Measurements from ENCODE around the gene C16orf92. TPM values are rescaled to one million over a fixed set of nuclear protein-coding genes. Genes with fewer than 3 reads are reported as not detected.
A peak's percentile ranks its signal among the peaks of the same experiment; 100 is the strongest.

Gene C16orf92
- total RNA-seq, 2 donors from 2014 or later, result not detected

DNA sequence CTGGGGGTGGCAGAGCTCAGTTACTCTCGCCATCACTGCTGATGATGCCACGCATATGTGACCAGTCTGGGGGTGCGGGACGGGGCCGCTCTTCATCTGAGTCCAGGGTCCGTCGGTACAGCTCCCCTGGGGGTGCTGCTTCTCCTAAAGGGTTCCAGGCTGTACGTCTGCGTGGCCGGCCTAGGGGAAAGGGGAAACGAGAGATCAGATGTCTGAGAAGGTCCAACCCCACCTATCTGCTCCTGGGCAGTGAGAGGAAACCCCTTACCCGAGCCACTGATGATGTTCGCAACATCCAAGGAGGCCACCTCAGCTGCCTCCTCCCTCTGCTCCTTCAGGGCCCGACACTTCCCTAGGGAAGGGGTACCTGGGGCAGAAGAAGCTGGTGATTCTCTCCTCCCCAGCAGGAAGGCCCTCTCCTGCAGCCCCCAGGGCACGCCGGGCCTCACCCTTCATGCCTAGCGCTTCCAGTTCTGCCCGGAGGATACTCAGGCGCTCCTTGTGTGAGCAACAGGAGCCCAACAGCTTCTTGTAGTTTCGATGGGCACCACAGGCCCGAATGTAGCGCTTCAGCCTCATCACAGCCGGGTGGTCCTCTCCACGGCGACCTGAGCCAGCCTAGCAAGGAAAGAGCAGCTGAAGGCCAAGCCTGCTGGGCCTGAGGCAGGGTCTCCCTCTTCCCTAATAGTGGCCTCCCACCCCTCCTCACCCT lies 29.7 kb upstream of the C16orf92 start:
- Mint-ChIP-seq H3K4me3 (peak overlapping the region in 1 of 2 donors; percentile 97), H3K27me3 (ENCODE audit: low read depth) (no peaks in the 10 kb centered on the region), H3K27ac (no peak overlapping the region), H3K4me1 (ENCODE audit: low read depth) (peaks cover 20% of the 10 kb centered on the region), H3K9me3 (no peaks in the 10 kb centered on the region), H3K36me3 (ENCODE audit: insufficient read depth in 2 of 2) (peaks cover 1 to 4% of the 10 kb centered on the region in 2 donors)
- no peak for ATAC-seq (replicated peaks in 1 of 2)
- no peak for DNase-seq

- H3K9me3 Mint-ChIP-seq, result no peaks in the 10 kb centered on the region
- H3K36me3 Mint-ChIP-seq (ENCODE audit: insufficient read depth in 2 of 2), result peaks cover 1 to 4% of the 10 kb centered on the region in 2 donors
- no peaks in the 10 kb centered on the region for H3K27me3 Mint-ChIP-seq (ENCODE audit: low read depth)
- ATAC-seq (replicated peaks in 1 of 2) (no peak), DNase-seq (no peak)
- H3K4me3 Mint-ChIP-seq, result peak overlapping the region; percentile 97 to 98
- peaks cover 20% of the 10 kb centered on the region for H3K4me1 Mint-ChIP-seq (ENCODE audit: low read depth)
- peak overlapping the region; percentile 92 for H3K27ac Mint-ChIP-seq
Measured at GRCh38 chr16:29993903-29994599, 28.9 kb upstream of the C16orf92 start.

DNA sequence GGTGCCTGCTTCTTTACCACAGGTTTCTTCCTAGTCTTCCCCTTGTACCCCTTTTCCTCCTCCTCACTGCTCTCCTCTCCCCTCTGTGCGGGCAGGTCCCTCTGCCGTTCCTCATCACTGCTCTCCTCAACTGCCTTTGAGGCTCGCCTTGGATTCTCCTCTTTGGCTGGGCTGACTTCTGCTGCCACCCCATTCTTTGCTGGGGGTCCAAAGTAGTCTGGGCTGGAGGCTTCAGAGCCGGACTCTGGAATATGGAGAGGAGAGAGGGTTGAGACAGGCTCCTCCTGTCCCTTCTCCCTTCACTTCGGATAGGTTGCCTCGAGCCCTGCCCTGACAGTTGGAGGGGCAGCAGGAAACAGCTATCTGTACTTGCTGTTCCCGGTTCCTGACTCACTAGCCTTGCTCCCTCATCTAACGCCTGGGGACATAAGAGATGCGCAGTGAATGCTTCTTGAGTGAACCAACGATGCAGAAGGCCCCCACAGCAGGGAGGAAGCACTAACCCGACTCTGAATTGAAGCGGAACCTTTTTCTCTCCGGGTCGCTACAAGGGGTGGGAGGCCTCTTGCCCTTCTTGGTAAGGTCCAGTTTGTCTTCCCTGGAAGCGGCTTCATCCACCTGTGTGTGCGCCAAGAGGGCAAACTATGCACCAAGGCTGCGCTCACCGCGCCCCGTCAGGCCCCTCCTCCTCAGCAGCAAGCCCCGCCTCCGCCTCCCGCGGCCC lies 28.2 kb upstream of the C16orf92 start:
- peak in 1 of 2 donors; percentile 80 for DNase-seq
- Mint-ChIP-seq H3K27ac (peak overlapping the region; percentile 92), H3K9me3 (no peaks in the 10 kb centered on the region), H3K4me1 (ENCODE audit: low read depth) (peaks cover 25% of the 10 kb centered on the region), H3K36me3 (ENCODE audit: insufficient read depth in 2 of 2) (peaks cover 1 to 5% of the 10 kb centered on the region in 2 donors), H3K27me3 (ENCODE audit: low read depth) (no peaks in the 10 kb centered on the region), H3K4me3 (peak overlapping the region; percentile 97 to 98)
- peak in 1 of 2 donors; percentile 51 for ATAC-seq (replicated peaks in 1 of 2)

- H3K27ac Mint-ChIP-seq, result peak within 1 kb of the TSS; percentile 92
- H3K27me3 Mint-ChIP-seq (ENCODE audit: low read depth), result no peaks in the 10 kb centered on the region
- ATAC-seq (replicated peaks in 1 of 2) (peak; percentile 69 to 70), DNase-seq (peak; percentile 91 to 92)
- no peaks in the 10 kb centered on the region for H3K9me3 Mint-ChIP-seq
- peaks cover 1 to 5% of the 10 kb centered on the region in 2 donors for H3K36me3 Mint-ChIP-seq (ENCODE audit: insufficient read depth in 2 of 2)
- peaks cover 25% of the 10 kb centered on the region for H3K4me1 Mint-ChIP-seq (ENCODE audit: low read depth)
- peak within 1 kb of the TSS; percentile 97 to 98 for H3K4me3 Mint-ChIP-seq
Measured at GRCh38 chr16:29995324-29995910, 27.6 kb upstream of the C16orf92 start, which contains the start of gene HIRIP3. HIRIP3 (minus strand) TSS chr16:29995617; CDS start chr16:29995605, 12 bp downstream.

DNA sequence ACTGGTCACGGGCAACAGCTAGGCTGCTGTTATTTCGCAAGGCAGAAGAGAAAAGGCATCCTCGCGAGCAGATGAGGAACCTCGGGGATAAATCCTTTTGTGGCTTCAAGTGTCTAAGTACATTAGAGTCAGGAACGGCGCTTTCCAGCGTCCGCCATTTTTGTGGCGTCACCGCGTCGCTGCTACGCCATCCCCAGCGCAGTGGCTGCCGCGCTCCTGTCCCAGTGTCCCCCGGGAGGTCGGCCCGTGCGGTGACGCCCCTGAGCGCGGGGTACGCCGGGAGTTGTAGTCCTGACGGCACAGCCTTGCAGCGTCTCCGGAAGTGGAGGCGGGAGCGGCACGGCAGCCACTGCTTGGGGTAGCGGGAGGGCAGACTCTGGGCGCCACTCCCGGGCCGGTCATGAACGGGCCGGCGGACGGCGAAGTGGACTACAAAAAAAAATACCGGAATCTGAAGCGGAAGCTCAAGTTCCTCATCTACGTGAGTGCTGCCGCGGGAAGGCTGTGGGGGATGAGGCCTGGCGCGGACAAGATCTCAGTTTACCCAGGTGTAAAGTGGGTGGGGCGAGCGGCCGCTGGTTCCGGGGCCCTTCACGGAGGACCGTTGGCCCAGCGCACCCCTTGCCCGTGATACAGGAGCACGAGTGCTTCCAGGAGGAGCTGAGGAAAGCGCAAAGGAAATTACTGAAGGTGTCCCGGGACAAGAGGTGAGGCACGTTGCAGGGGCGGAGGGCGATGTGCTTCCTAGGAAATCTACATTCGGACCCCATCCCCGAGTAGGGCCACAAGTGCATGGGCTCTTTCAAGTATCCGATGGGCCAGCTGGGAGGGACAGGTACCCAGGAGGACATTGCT lies 26.9 kb upstream of the C16orf92 start, which contains the start of gene INO80E:
Gene INO80E (plus strand): TSS at position 331 of the 855 bp plus-strand sequence. CDS start 70 bp downstream, at position 401.
- peak within 1 kb of the TSS; percentile 97 to 98 for H3K4me3 Mint-ChIP-seq
- peak within 1 kb of the TSS; percentile 92 for H3K27ac Mint-ChIP-seq
- DNase-seq (peak; percentile 99 to 100), ATAC-seq (replicated peaks in 1 of 2) (peak; percentile 98)
- peaks cover 25% of the 10 kb centered on the region for H3K4me1 Mint-ChIP-seq (ENCODE audit: low read depth)
- no peaks in the 10 kb centered on the region for H3K9me3 Mint-ChIP-seq
- H3K36me3 Mint-ChIP-seq (ENCODE audit: insufficient read depth in 2 of 2), result peaks cover 1 to 5% of the 10 kb centered on the region in 2 donors
- no peaks in the 10 kb centered on the region for H3K27me3 Mint-ChIP-seq (ENCODE audit: low read depth)

DNA sequence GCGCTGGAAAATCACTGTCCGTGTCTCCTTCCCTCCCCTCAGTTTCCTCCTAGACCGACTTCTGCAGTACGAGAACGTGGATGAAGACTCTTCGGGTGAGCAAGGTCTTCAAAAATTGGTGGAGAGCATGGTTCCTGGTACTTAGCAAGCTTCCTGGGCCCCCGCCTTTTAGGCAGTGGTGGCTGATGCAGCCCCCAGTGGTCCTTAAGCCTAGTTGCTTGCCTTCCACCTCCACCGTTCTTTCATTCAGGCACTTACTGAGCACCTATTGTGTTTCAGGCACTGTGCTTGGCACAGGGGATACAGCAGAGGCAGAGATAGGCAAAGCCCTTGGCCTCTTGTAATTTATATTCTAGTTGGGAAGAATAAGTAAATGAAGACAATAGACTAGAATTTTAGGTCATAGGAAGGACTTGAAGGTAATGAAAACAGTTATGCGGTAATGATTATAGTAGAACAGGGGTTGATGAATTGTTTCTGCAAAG lies 26.2 kb upstream of the C16orf92 start:
- peak overlapping the region; percentile 97 to 98 for H3K4me3 Mint-ChIP-seq
- H3K27ac Mint-ChIP-seq, result peak overlapping the region; percentile 92
- no peak for ATAC-seq (replicated peaks in 1 of 2)
- H3K4me1 Mint-ChIP-seq (ENCODE audit: low read depth), result peaks cover 26% of the 10 kb centered on the region
- H3K36me3 Mint-ChIP-seq (ENCODE audit: insufficient read depth in 2 of 2), result peaks cover 1 to 5% of the 10 kb centered on the region in 2 donors
- DNase-seq, result no peak
- H3K27me3 Mint-ChIP-seq (ENCODE audit: low read depth), result no peaks in the 10 kb centered on the region
- H3K9me3 Mint-ChIP-seq, result no peaks in the 10 kb centered on the region

- ATAC-seq (replicated peaks in 1 of 2), result no peak
- Mint-ChIP-seq H3K4me1 (ENCODE audit: low read depth) (peaks cover 24% of the 10 kb centered on the region), H3K27ac (no peak overlapping the region), H3K36me3 (ENCODE audit: insufficient read depth in 2 of 2) (peaks cover 1 to 5% of the 10 kb centered on the region in 2 donors), H3K27me3 (ENCODE audit: low read depth) (no peaks in the 10 kb centered on the region), H3K9me3 (no peaks in the 10 kb centered on the region), H3K4me3 (no peak overlapping the region)
- no peak for DNase-seq
Measured at GRCh38 chr16:29999605-30000004, 23.4 kb upstream of the C16orf92 start.

DNA sequence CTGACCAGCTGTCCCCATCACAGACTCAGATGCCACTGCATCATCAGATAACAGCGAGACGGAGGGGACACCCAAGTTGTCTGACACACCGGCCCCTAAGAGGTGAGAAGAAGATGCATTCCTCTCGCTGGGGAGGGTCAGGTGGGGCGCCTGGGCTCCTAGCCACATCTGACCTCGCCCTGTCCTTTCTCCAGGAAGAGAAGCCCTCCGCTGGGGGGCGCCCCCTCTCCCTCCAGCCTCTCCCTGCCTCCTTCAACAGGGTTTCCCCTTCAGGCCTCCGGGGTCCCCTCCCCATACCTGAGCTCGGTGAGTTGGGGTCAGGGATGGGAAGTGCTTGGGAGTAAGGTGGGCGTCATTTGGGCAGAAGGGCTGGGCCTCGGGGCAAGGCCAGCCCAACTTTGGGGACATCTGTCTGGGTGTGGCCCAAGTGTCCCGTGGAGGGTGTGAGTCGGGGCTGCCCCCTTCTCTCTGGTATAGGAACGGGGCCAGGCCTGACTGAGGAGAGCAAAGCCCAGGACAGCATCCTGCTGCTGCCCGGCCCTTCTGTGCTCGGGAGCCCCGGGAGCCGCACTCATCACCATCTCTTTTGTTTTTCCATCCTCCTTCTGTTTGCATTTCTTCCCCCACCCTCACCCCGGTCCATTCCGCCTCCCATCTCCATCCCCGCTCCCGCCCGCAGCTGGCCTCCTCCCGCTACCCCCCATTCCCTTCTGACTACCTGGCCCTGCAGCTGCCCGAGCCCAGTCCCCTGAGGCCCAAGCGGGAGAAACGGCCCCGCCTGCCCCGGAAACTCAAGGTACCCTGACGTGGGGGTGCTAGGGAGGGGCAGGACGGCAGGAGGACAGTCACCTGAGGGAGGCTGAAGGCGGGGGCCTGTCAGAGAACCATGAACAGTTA lies 22.0 kb upstream of the C16orf92 start:
- Mint-ChIP-seq H3K36me3 (ENCODE audit: insufficient read depth in 2 of 2) (peaks cover 0 to 3% of the 10 kb centered on the region in 2 donors), H3K4me3 (no peak overlapping the region), H3K27me3 (ENCODE audit: low read depth) (no peaks in the 10 kb centered on the region), H3K4me1 (ENCODE audit: low read depth) (peaks cover 20% of the 10 kb centered on the region), H3K27ac (no peak overlapping the region), H3K9me3 (no peaks in the 10 kb centered on the region)
- DNase-seq (no peak), ATAC-seq (replicated peaks in 1 of 2) (no peak)

DNA sequence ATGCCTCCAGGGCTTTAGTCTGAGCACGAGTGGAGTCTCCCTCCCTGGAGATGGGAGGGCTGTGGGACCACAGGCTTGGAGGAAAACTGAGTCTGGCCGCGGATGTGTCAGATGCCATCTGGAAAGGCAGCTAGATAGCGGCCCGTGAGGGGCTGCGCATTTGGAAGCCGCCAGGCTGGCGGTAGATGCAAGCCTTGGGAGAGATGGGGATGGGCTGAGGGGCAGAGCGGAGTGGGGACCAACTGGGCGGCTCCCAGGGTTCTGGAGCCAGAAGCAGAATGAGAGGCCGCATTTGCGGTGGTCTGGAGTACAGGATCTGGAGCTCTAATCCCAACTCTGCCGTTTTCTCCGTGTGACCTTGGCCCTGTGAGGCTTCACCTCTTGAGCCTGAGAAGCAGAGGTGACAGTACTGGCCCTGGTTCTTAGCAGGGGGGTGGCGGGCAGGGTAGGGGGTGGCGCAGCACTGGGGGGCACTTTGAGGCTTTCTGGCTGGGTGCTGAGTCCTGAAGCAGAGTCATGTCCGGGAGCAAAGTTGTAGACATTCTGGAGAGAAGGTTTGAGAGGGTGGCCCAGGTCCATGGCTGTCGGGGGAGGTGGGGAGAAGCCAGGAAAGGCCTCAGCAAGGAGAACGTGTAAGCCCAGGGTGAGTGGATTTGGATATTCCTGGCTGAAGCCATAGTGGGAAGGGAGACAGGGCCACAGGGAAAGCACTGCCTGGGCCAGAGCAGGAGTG lies 20.2 kb upstream of the C16orf92 start:
- Mint-ChIP-seq H3K27ac (no peak overlapping the region), H3K27me3 (ENCODE audit: low read depth) (no peaks in the 10 kb centered on the region), H3K4me3 (no peak overlapping the region), H3K9me3 (no peaks in the 10 kb centered on the region), H3K4me1 (ENCODE audit: low read depth) (peaks cover 14% of the 10 kb centered on the region), H3K36me3 (ENCODE audit: insufficient read depth in 2 of 2) (peaks cover 0 to 1% of the 10 kb centered on the region in 2 donors)
- DNase-seq (no peak), ATAC-seq (replicated peaks in 1 of 2) (no peak)

GRCh38 chr16:30003670-30004423 lies 19.2 kb upstream of the C16orf92 start:
- no peak overlapping the region for H3K4me3 Mint-ChIP-seq
- H3K27ac Mint-ChIP-seq, result no peak overlapping the region
- no peaks in the 10 kb centered on the region for H3K27me3 Mint-ChIP-seq (ENCODE audit: low read depth)
- DNase-seq (no peak), ATAC-seq (replicated peaks in 1 of 2) (no peak)
- H3K36me3 Mint-ChIP-seq (ENCODE audit: insufficient read depth in 2 of 2), result peaks cover 0 to 1% of the 10 kb centered on the region in 2 donors
- peaks cover 14% of the 10 kb centered on the region for H3K4me1 Mint-ChIP-seq (ENCODE audit: low read depth)
- no peaks in the 10 kb centered on the region for H3K9me3 Mint-ChIP-seq

Data from activated T-cell treated with anti-CD3 and anti-CD28 coated beads, Interleukin-2, amount 50 U/mL, for 72 hours (primary cell).